ENCODE results near the gene MORF4L1. TPM values are rescaled to one million over a fixed set of nuclear protein-coding genes. Genes with fewer than 3 reads are reported as not detected.
A peak's percentile ranks its signal among the peaks of the same experiment; 100 is the strongest.
"Not testable (repeated sequence)": the region's sequence is repeated elsewhere in the genome, so short reads cannot be mapped to it uniquely, and the experiment has no call there.

The MORF4L1 gene
- total and polyA plus RNA-seq, 7 experiments from 2014 or later = 246 to 405 (median 320) TPM

DNA sequence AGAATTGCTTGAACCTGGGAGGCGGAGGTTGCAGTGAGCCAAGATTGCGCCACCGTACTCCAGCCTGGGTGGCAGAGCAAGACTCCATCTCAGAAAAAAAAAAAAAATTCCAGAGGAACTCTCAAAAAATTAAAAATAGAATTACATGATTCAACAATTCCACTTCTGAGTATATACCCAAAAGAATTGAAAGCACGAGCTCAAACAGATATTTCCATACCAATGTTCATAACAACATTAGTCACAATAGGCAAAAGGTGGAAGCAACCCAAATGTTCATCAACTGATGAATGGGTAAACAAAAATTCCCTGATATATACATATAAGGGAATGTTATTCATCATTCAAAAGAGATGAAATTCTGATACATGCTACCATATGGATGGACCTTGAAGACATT, 16.9 kb upstream of the MORF4L1 start:
- H3K4me3 ChIP-seq (ENCODE audit: low read length) = no peak overlapping the region
- no peaks in the 10 kb centered on the region for H3K36me3 ChIP-seq (ENCODE audit: control insufficient read depth in 2 of 3, insufficient read depth in 3 of 3, low read length in 3 of 3)
- Mint-ChIP-seq H3K27me3 (peaks cover 0 to 2% (median 0%) of the 10 kb centered on the region in 5 donors), H3K36me3 (no peaks in the 10 kb centered on the region), H3K27ac (no peak overlapping the region), H3K4me1 (peaks cover 0 to 10% (median 6%) of the 10 kb centered on the region in 7 donors), H3K4me3 (no peak overlapping the region), H3K9me3 (peaks cover 0 to 2% (median 0%) of the 10 kb centered on the region in 11 donors)
- no peaks in the 10 kb centered on the region for H3K4me1 ChIP-seq (ENCODE audit: control insufficient read depth in 2 of 2, insufficient read depth in 2 of 2, low read length in 2 of 2)
- no peak overlapping the region for H3K27ac ChIP-seq (ENCODE audit: low read depth, low read length)
- ATAC-seq (no peak), DNase-seq (no peak)
- intact Hi-C loops (cut with micrococcal nuclease) = no loop called here
- POLR2A ChIA-PET = no interaction called here
- no peaks in the 10 kb centered on the region for H3K9me3 ChIP-seq (ENCODE audit: control insufficient read depth in 2 of 3, low read length in 3 of 3)
- no peaks in the 10 kb centered on the region for H3K27me3 ChIP-seq (ENCODE audit: control insufficient read depth in 2 of 2, insufficient read depth in 2 of 2, low read length in 2 of 2)
- CTCF ChIA-PET = interaction anchor here (0.6 kb wide), 1 partner anchor 329 kb away, joined by 3 read pairs; no protein-coding TSS in a partner anchor

DNA sequence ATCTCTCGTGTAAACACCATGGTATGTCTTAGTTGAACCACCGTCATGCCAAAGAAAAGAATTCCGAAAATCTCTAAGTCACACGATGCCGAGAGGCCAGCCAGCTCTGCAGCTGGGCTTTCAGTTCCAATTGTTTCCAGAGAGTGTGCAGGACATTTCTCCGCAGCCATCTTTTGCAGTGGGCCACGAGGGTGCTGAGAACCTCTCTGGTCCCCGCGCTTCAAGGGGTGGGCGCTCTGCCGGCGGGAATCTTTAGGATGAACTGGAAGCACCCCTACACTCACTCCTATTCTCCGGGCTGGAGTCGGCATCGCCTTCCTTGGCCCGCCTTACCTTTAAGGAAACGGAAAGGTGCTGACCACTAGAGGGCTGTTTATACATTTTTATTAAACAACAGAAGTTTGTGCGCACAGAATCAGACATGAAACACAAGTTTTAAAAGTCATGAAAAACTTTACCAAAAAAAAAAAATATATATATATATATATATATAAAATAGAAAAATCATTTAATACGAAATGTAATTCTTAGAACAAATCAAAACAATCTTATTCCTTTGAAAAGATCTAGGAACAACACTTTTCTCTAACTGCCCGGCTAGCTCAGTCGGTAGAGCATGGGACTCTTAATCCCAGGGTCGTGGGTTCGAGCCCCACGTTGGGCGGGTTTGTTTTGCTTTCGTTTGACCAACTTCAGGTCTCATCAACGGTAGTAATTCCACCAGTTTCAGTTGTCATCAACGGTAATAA, 12.5 kb upstream of the MORF4L1 start:
- DNase-seq (peak; percentile 41 to 80 (median 61)), ATAC-seq (peak; percentile 84)
- POLR2A ChIA-PET = interaction anchor here (0.5 to 0.6 kb wide), 2 partner anchors 15 to 128 kb away, joined by 3 read pairs; no protein-coding TSS in a partner anchor
- Mint-ChIP-seq H3K27ac (peak overlapping the region; percentile 13 to 95 (median 83)), H3K4me1 (peaks cover 0 to 10% (median 6%) of the 10 kb centered on the region in 7 donors), H3K27me3 (peaks cover 0 to 15% (median 0%) of the 10 kb centered on the region in 5 donors), H3K36me3 (no peaks in the 10 kb centered on the region), H3K4me3 (peak overlapping the region; percentile 69 to 90 (median 84)), H3K9me3 (peaks cover 0 to 2% (median 0%) of the 10 kb centered on the region in 11 donors)
- H3K4me3 ChIP-seq (ENCODE audit: low read length) = peak overlapping the region; percentile 46
- CTCF ChIA-PET = interaction anchor here (0.7 to 1.4 kb wide), 2 partner anchors 13 to 36 kb away, joined by 3 to 5 read pairs; partner anchors contain the start of gene MORF4L1
- intact Hi-C loops (cut with micrococcal nuclease) = loop anchor here (1.0 kb wide), 2 partner anchors 13 to 119 kb away; no protein-coding TSS in a partner anchor
- H3K4me1 ChIP-seq (ENCODE audit: control insufficient read depth in 2 of 2, insufficient read depth in 2 of 2, low read length in 2 of 2) = no peaks in the 10 kb centered on the region
- peak overlapping the region; percentile 36 for H3K27ac ChIP-seq (ENCODE audit: low read depth, low read length)
- H3K27me3 ChIP-seq (ENCODE audit: control insufficient read depth in 2 of 2, insufficient read depth in 2 of 2, low read length in 2 of 2) = no peaks in the 10 kb centered on the region
- no peaks in the 10 kb centered on the region for H3K9me3 ChIP-seq (ENCODE audit: control insufficient read depth in 2 of 3, low read length in 3 of 3)
- no peaks in the 10 kb centered on the region for H3K36me3 ChIP-seq (ENCODE audit: control insufficient read depth in 2 of 3, insufficient read depth in 3 of 3, low read length in 3 of 3)

DNA sequence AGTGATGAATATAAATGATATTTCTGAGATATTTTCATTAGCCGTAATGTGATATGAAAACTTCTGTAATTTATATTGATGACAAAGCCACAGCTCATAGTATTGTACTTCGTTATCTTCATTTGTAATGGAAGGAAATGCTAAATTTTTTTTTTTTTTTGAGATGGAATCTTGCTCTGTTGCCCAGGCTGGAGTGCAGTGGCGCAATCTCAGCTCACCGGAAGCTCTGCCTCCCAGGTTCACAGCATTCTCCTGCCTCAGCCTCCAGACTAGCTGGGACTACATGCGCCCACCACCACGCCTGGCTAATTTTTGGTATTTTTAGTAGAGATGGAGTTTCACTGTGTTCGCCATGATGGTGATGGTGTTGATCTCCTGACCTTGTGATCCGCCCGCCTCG, 7.1 kb upstream of the MORF4L1 start:
- H3K4me3 Mint-ChIP-seq; H3K9me3 ChIP-seq (ENCODE audit: control insufficient read depth in 2 of 3, low read length in 3 of 3); H3K9me3 Mint-ChIP-seq; H3K27ac Mint-ChIP-seq; ATAC-seq; intact Hi-C loops (cut with micrococcal nuclease); H3K27ac ChIP-seq (ENCODE audit: low read depth, low read length); H3K36me3 Mint-ChIP-seq; H3K4me3 ChIP-seq (ENCODE audit: low read length); DNase-seq; H3K27me3 ChIP-seq (ENCODE audit: control insufficient read depth in 2 of 2, insufficient read depth in 2 of 2, low read length in 2 of 2); H3K4me1 ChIP-seq (ENCODE audit: control insufficient read depth in 2 of 2, insufficient read depth in 2 of 2, low read length in 2 of 2); H3K36me3 ChIP-seq (ENCODE audit: control insufficient read depth in 2 of 3, insufficient read depth in 3 of 3, low read length in 3 of 3); H3K4me1 Mint-ChIP-seq: not testable (repeated sequence)
- peaks cover 0 to 13% (median 0%) of the 10 kb centered on the region in 5 donors for H3K27me3 Mint-ChIP-seq
- ChIA-PET CTCF (interaction anchor here (0.7 kb wide), 1 partner anchor 18 kb away, joined by 3 read pairs; no protein-coding TSS in a partner anchor), POLR2A (interaction anchor here (1.4 kb wide), 1 partner anchor 8 kb away, joined by 6 read pairs; no protein-coding TSS in a partner anchor)

DNA sequence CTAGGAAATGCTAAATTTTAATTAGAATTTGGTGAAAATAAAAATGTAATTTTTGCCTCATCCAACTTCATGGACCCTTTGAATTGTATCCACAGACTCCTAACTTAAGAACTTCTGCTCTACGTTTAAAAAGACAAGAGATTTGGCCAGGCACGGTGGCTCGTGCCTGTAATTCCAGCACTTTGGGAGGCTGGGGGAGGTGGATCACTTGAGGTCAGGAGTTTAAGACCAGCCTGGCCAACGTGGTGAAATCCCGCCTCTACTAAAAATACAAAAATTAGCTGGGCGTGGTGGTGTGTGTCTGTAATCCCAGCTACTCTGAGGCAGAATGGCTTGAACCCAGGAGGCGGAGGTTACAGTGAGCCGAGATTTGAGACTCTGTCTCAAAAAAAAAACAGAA, 6.7 kb upstream of the MORF4L1 start:
- H3K27me3 ChIP-seq (ENCODE audit: control insufficient read depth in 2 of 2, insufficient read depth in 2 of 2, low read length in 2 of 2); H3K4me1 ChIP-seq (ENCODE audit: control insufficient read depth in 2 of 2, insufficient read depth in 2 of 2, low read length in 2 of 2); intact Hi-C loops (cut with micrococcal nuclease); DNase-seq; ATAC-seq; H3K4me3 ChIP-seq (ENCODE audit: low read length); H3K36me3 ChIP-seq (ENCODE audit: control insufficient read depth in 2 of 3, insufficient read depth in 3 of 3, low read length in 3 of 3); H3K27ac Mint-ChIP-seq; H3K9me3 ChIP-seq (ENCODE audit: control insufficient read depth in 2 of 3, low read length in 3 of 3); H3K4me1 Mint-ChIP-seq; H3K9me3 Mint-ChIP-seq; H3K36me3 Mint-ChIP-seq; H3K27ac ChIP-seq (ENCODE audit: low read depth, low read length); H3K4me3 Mint-ChIP-seq: not testable (repeated sequence)
- POLR2A ChIA-PET = interaction anchor here (1.4 kb wide), 1 partner anchor 8 kb away, joined by 6 read pairs; no protein-coding TSS in a partner anchor
- H3K27me3 Mint-ChIP-seq = peaks cover 0 to 13% (median 0%) of the 10 kb centered on the region in 5 donors
- CTCF ChIA-PET = interaction anchor here (0.7 kb wide), 1 partner anchor 17 kb away, joined by 3 read pairs; no protein-coding TSS in a partner anchor

DNA sequence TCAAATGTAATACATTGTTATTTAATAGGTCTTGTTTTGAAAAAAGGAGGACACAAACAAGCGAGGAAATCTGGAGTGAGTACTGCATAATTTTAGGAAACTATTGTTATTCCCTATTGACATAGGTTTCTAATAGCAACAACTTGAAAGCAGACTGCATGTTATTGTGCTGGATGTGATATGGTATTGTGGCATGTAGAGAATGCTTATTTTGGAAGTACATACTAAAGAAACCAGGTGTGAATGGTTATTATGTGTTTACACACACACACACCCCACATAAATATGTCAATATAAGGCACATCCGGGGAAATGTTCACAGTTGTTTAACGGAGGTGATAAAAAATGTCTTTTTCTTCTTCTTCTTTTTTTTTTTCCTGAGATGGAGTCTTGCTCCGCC, 5.9 kb upstream of the MORF4L1 start:
- no peak for DNase-seq
- no peaks in the 10 kb centered on the region for H3K36me3 Mint-ChIP-seq
- H3K4me1 Mint-ChIP-seq = peaks cover 0 to 5% (median 5%) of the 10 kb centered on the region in 7 donors
- H3K27ac Mint-ChIP-seq = no peak overlapping the region
- no peaks in the 10 kb centered on the region for H3K9me3 Mint-ChIP-seq
- H3K9me3 ChIP-seq (ENCODE audit: control insufficient read depth in 2 of 3, low read length in 3 of 3) = no peaks in the 10 kb centered on the region
- H3K4me3 ChIP-seq (ENCODE audit: low read length) = no peak overlapping the region
- H3K27me3 ChIP-seq (ENCODE audit: control insufficient read depth in 2 of 2, insufficient read depth in 2 of 2, low read length in 2 of 2) = no peaks in the 10 kb centered on the region
- POLR2A ChIA-PET = no interaction called here
- intact Hi-C loops (cut with micrococcal nuclease) = no loop called here
- H3K4me1 ChIP-seq (ENCODE audit: control insufficient read depth in 2 of 2, insufficient read depth in 2 of 2, low read length in 2 of 2) = no peaks in the 10 kb centered on the region
- ATAC-seq = no peak
- CTCF ChIA-PET = no interaction called here
- H3K4me3 Mint-ChIP-seq = no peak overlapping the region
- H3K36me3 ChIP-seq (ENCODE audit: control insufficient read depth in 2 of 3, insufficient read depth in 3 of 3, low read length in 3 of 3) = no peaks in the 10 kb centered on the region
- no peak overlapping the region for H3K27ac ChIP-seq (ENCODE audit: low read depth, low read length)
- H3K27me3 Mint-ChIP-seq = peaks cover 0 to 10% (median 0%) of the 10 kb centered on the region in 5 donors

DNA sequence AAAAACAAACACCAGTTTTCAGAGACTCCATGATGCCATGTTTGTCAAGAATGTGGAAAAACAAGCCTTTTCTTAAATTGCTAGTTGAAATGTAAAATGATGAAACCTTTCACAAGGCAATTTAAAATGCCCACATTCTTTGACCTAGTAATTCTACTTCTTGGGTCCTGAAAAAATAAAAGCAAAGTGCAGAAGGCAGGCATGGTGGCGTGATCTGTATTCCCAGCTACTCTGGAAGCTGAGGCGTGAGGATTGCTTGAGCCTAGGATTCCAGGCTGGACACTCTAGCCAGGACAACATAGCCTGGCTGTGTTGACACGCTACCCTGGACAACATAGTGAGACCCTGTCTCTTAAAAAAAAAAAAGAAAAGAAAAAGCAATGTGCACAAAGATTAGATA, 4.3 kb upstream of the MORF4L1 start:
- no peaks in the 10 kb centered on the region for H3K27me3 ChIP-seq (ENCODE audit: control insufficient read depth in 2 of 2, insufficient read depth in 2 of 2, low read length in 2 of 2)
- H3K4me3 Mint-ChIP-seq = no peak overlapping the region
- ChIA-PET CTCF (no interaction called here), POLR2A (no interaction called here)
- H3K27me3 Mint-ChIP-seq = peaks cover 0 to 6% (median 0%) of the 10 kb centered on the region in 5 donors
- H3K9me3 ChIP-seq (ENCODE audit: control insufficient read depth in 2 of 3, low read length in 3 of 3) = no peaks in the 10 kb centered on the region
- ATAC-seq (no peak), DNase-seq (no peak)
- H3K36me3 Mint-ChIP-seq = peaks cover 0 to 3% (median 0%) of the 10 kb centered on the region in 5 donors
- no peak overlapping the region for H3K4me3 ChIP-seq (ENCODE audit: low read length)
- intact Hi-C loops (cut with micrococcal nuclease) = no loop called here
- H3K9me3 Mint-ChIP-seq = peaks cover 0 to 7% (median 0%) of the 10 kb centered on the region in 11 donors
- peaks cover 0 to 6% (median 0%) of the 10 kb centered on the region in 3 experiments for H3K36me3 ChIP-seq (ENCODE audit: control insufficient read depth in 2 of 3, insufficient read depth in 3 of 3, low read length in 3 of 3)
- H3K27ac Mint-ChIP-seq = no peak overlapping the region
- H3K4me1 ChIP-seq (ENCODE audit: control insufficient read depth in 2 of 2, insufficient read depth in 2 of 2, low read length in 2 of 2) = peaks cover 4 to 5% of the 10 kb centered on the region in 2 donors
- H3K27ac ChIP-seq (ENCODE audit: low read depth, low read length) = no peak overlapping the region
- H3K4me1 Mint-ChIP-seq = peaks cover under 1 to 11% (median 5%) of the 10 kb centered on the region in 7 donors

Measured in naive thymus-derived CD4-positive, alpha-beta T cell (primary cell).